Measurements from ENCODE around the gene TMEM185B.

GRCh38 chr2:120179396-120179795 lies 43.8 kb downstream of the TMEM185B start:
- TF ChIP-seq YY1 (IDR thresholded peaks at IDR 0.05; ENCODE audit: insufficient read depth, insufficient read length) (no peak), ZNF274 (IDR thresholded peaks at IDR 0.05; ENCODE audit: low read depth, low read length) (no peak), SUZ12 (IDR thresholded peaks at IDR 0.05; ENCODE audit: extremely low read depth, insufficient read depth, insufficient read length) (no peak)
